SU-DHL-6 (cell line): ENCODE results near the gene SCN8A.

ENCODE experiments used
- CTCF ChIP-seq: fragments of 200-600 bp; sonication (generic); IDR thresholded peaks from one replicate; pipeline ENCODE4 v1.5.1; 2017; ENCODE audit warnings: antibody characterized with exemption, mild to moderate bottlenecking, low read length, moderate library complexity; ENCODE audit not compliant: insufficient read depth, poor library complexity, severe bottlenecking
- EZH2phosphoT487 ChIP-seq: fragments of 200-600 bp; sonication (generic), shearing (Covaris generic); conservative IDR thresholded peaks from 2 replicates; pipeline ENCODE4 v1.6.1; 2018; ENCODE audit warnings: mild to moderate bottlenecking, antibody characterized with exemption, low read length, moderate library complexity, mixed read lengths

GRCh38 chr12:51850081-51850964, 259.3 kb downstream of the SCN8A start:
- TF ChIP-seq CTCF (no peak), EZH2phosphoT487 (no peak)
